ENCODE results near the gene MYO1D.

DNA sequence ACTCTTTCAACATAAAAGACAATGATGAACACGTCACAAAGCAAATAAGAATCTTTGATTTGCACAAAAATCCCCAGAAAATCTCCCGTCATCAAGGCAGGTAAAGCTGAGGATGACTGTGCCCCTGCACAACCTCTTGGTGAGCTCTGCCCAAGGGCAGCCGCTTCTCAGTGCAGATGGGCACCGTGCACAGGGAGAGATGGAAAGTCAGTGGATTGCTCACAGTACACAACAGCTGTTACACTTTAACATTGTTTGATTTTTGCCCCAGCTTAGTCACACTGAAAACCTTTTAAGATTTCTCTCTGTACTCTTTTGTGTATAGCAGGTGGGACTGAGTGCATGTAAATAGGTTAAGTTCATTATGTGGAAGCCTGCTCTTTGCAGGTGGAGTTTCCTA lies 285.9 kb downstream of the MYO1D start:
- TF ChIP-seq, protein P1, sequence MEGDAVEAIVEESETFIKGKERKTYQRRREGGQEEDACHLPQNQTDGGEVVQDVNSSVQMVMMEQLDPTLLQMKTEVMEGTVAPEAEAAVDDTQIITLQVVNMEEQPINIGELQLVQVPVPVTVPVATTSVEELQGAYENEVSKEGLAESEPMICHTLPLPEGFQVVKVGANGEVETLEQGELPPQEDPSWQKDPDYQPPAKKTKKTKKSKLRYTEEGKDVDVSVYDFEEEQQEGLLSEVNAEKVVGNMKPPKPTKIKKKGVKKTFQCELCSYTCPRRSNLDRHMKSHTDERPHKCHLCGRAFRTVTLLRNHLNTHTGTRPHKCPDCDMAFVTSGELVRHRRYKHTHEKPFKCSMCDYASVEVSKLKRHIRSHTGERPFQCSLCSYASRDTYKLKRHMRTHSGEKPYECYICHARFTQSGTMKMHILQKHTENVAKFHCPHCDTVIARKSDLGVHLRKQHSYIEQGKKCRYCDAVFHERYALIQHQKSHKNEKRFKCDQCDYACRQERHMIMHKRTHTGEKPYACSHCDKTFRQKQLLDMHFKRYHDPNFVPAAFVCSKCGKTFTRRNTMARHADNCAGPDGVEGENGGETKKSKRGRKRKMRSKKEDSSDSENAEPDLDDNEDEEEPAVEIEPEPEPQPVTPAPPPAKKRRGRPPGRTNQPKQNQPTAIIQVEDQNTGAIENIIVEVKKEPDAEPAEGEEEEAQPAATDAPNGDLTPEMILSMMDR (conservative IDR thresholded peaks at IDR 0.05; ENCODE audit: low read length), result no peak
- TF ChIP-seq EZH2phosphoT487 (IDR thresholded peaks at IDR 0.05; ENCODE audit: borderline replicate concordance, low read depth, low read length), result no peak
